ENCODE measurements around the gene PRR14L. TPM values are rescaled to one million over a fixed set of nuclear protein-coding genes. Genes with fewer than 3 reads are reported as not detected.
"Not testable (repeated sequence)": the region's sequence is repeated elsewhere in the genome, so short reads cannot be mapped to it uniquely, and the experiment has no call there.

The PRR14L gene
- total RNA-seq, 1 donor from 2014 or later, result 57.9 TPM

DNA sequence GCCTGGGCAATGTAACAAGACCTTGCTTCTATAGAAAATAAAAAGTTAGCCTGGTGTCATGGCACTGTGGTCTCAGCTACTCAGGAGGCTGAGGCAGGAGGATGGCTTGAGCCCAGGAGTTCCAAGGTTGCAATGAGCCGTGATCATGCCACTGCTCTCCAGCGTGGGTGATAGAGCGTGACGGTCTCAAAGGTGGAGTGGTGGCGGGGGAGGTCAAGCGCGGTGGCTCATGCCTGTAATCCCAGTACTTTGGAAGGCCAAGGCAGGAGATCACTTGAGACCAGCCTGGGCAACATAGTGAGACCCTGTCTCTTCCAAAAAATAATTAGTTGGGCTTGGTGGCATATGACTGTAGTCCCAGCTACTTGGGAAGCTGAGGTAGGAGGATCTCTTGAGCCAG is 71.2 kb downstream of the PRR14L start:
- ATAC-seq (no peak), DNase-seq (no peak)
- Histone ChIP-seq H3K27me3 (ENCODE audit: low read depth) (no peaks in the 10 kb centered on the region), H3K4me1 (peaks cover 11% of the 10 kb centered on the region), H3K27ac (no peak overlapping the region), H3K36me3 (peaks cover 7% of the 10 kb centered on the region), H3K9me3 (no peaks in the 10 kb centered on the region), H3K4me3 (no peak overlapping the region)
- TF ChIP-seq, protein P1, sequence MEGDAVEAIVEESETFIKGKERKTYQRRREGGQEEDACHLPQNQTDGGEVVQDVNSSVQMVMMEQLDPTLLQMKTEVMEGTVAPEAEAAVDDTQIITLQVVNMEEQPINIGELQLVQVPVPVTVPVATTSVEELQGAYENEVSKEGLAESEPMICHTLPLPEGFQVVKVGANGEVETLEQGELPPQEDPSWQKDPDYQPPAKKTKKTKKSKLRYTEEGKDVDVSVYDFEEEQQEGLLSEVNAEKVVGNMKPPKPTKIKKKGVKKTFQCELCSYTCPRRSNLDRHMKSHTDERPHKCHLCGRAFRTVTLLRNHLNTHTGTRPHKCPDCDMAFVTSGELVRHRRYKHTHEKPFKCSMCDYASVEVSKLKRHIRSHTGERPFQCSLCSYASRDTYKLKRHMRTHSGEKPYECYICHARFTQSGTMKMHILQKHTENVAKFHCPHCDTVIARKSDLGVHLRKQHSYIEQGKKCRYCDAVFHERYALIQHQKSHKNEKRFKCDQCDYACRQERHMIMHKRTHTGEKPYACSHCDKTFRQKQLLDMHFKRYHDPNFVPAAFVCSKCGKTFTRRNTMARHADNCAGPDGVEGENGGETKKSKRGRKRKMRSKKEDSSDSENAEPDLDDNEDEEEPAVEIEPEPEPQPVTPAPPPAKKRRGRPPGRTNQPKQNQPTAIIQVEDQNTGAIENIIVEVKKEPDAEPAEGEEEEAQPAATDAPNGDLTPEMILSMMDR (IDR thresholded peaks at IDR 0.05), result no peak
- intact Hi-C loops (cut with DNase I), result no loop called here

DNA sequence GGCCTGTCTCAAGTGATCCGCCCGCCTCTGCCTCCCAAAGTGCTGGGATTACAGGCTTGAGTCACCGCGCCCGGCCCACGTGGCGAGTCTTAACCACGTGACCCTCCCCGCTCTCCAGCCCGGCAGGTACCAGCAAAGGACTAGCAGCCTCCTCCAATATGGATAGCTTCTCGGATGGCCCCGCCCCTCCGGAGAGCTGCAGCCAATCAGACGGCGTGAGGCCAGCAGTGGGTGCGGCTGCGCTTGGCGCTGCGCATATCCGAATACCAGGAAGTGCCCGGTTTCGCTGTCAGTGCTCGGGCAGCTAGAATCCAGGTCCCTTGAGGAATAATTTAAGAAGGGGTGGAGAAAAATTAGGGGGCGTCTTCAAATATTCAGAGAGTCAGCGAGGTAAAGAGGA is 73.2 kb downstream of the PRR14L start:
- intact Hi-C loops (cut with DNase I), result no loop called here
- Histone ChIP-seq H3K36me3 (no peaks in the 10 kb centered on the region), H3K9me3 (no peaks in the 10 kb centered on the region), H3K27ac (peak overlapping the region; percentile 82), H3K4me3 (peak overlapping the region; percentile 61), H3K4me1 (peaks cover 11% of the 10 kb centered on the region), H3K27me3 (ENCODE audit: low read depth) (no peaks in the 10 kb centered on the region)
- peak; percentile 98 for DNase-seq
- TF ChIP-seq, protein P1 (IDR thresholded peaks at IDR 0.05), result no peak
- peak; percentile 100 for ATAC-seq

DNA sequence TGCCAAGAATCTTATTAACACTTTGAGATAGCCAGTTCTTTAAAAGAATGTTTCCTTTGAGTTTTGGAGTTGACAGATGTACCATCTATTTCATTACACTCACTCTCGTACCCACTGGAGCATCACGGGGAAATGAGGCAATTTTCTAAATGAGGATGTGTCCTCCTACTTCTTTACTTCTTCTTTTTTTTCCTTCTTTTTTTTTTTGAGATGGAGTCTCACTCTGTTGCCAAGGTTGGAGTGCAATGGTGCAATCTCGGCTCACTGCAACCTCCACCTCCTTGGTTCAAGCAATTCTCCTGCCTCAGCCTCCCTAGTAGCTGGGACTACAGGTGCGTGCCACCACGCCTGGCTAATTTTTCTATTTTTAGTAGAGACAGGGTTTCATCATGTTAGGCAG is 75.7 kb downstream of the PRR14L start:
- intact Hi-C loops (cut with DNase I); H3K27me3 ChIP-seq (ENCODE audit: low read depth); H3K36me3 ChIP-seq; H3K4me3 ChIP-seq; DNase-seq; H3K9me3 ChIP-seq; ATAC-seq; H3K27ac ChIP-seq; H3K4me1 ChIP-seq: not testable (repeated sequence)

DNA sequence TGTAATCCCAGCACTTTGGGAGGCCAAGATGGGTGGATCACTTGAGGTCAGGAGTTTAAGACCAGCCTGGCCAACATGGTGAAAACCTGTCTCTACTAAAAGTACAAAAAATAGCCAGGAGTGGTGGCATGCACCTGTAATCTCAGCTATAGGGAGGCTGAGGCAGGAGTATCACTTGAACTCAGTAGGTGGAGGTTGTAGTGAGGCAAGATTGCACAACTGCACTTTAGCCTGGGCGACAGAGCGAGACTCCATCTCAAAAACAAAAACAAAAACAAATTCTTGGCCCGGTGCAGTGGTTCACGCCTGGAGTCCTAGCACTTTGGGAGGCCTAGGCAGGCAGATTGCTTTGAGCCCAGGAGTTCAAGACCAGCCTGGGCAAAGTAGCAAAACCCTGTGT is 81.1 kb downstream of the PRR14L start:
- H3K27ac ChIP-seq; H3K9me3 ChIP-seq; H3K4me1 ChIP-seq; intact Hi-C loops (cut with DNase I); ATAC-seq; H3K36me3 ChIP-seq; DNase-seq; H3K4me3 ChIP-seq; H3K27me3 ChIP-seq (ENCODE audit: low read depth): not testable (repeated sequence)

DNA sequence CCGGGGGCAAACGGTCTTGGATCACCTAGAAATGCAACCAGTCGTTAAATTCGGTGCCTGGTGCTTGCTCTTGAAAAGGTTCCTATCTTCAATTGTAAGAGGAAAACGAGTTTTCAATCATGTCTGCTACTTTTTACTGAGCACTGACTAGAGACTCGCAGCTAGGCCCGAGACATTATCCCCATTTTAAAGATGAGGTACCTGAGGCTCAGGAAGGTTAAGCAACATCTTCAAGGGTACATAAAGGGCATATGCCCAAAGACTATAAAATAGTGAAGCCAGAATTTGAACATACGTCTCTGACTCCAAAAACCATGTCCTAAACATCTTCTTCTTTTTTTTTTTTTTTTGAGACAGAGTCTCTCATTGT is 87.3 kb downstream of the PRR14L start:
- ATAC-seq, result no peak
- TF ChIP-seq, protein P1 (IDR thresholded peaks at IDR 0.05), result no peak
- Histone ChIP-seq H3K9me3 (no peaks in the 10 kb centered on the region), H3K27ac (peak overlapping the region; percentile 79), H3K4me1 (peaks cover 20% of the 10 kb centered on the region), H3K27me3 (ENCODE audit: low read depth) (no peaks in the 10 kb centered on the region), H3K4me3 (peak overlapping the region; percentile 99), H3K36me3 (no peaks in the 10 kb centered on the region)
- DNase-seq, result no peak
- intact Hi-C loops (cut with DNase I), result no loop called here

DNA sequence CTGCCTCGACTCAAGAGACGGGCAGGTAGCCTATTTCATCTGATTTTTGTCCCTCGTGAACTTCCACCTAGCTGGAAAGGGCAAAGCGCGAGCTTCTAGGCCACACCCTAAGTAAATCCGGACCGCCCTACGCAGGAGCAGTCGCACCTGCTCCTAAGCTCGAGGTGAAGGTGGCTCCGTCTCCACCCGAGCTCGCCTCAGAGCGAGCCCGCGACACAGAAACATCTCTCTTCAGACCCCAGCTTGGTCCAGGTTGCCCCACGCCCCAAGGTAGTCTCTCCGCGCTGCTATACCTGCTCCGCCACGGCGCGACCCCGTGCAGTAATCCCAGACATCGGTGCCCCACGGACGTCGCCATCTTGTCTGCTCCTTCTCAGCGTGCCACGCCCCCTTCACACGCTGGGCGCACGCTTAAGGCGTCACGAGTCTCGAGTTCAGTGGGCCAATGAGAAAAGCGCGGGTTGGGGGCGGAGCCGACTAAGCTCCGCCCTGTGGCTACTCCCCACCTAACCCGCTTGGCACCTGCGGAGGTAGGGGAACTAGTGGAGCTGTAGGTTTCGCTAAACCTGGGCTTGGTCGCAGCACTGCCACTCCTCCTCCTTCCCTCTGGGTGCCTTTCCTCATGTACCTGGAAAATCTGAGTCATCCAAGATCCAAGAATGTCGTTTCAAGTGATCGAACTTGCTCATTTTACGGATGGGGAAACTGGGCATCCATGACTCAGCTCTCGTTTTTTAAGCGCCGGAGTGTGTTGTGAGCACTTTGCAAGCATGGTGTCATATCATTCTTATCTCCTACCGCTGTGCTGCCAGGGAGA is 87.9 kb downstream of the PRR14L start, which contains the start of gene PISD:
Gene PISD (minus strand): TSS at position 365 of the 817 bp plus-strand sequence. CDS start 7 bp downstream, at position 358.
- Histone ChIP-seq H3K36me3 (no peaks in the 10 kb centered on the region), H3K9me3 (no peaks in the 10 kb centered on the region), H3K27ac (peak within 1 kb of the TSS; percentile 79), H3K4me3 (peak within 1 kb of the TSS; percentile 99), H3K27me3 (ENCODE audit: low read depth) (no peaks in the 10 kb centered on the region), H3K4me1 (peaks cover 20% of the 10 kb centered on the region)
- ATAC-seq, result peak; percentile 100
- peak; percentile 97 for DNase-seq
- intact Hi-C loops (cut with DNase I), result no loop called here
- TF ChIP-seq, protein P1 (IDR thresholded peaks at IDR 0.05), result no peak

DNA sequence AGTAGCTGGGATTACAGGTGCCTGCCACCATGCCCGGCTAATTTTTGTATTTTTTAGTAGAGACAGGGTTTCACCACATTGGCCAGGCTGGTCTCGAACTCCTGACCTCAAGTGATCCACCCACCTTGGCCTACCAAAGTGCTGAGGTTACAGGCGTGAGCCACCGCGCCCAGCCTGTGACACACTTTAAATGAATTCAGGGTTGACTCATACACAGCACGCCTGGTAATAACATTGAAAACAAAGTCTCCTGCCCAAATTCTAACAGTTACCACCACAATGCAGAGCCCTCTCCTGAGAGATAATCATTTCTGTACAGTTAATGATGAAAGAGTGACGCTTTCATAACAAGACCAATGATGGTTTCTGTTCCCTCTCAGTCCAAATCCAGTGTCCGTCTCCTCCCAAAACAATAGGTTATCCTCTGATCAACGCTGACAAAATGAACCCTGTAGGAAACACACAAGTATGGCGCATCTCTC is 89.0 kb downstream of the PRR14L start:
- H3K36me3 ChIP-seq; H3K27me3 ChIP-seq (ENCODE audit: low read depth); H3K27ac ChIP-seq; H3K9me3 ChIP-seq; ATAC-seq; intact Hi-C loops (cut with DNase I); DNase-seq: not testable (repeated sequence)
- Histone ChIP-seq H3K4me1 (peaks cover 20% of the 10 kb centered on the region), H3K4me3 (peak overlapping the region; percentile 99)

Measured in lower lobe of right lung (tissue), 2 donors.